Left renal cortex interstitium (tissue), 4 donors: Measurements from ENCODE around the gene NAPA. TPM values are rescaled to one million over a fixed set of nuclear protein-coding genes. Genes with fewer than 3 reads are reported as not detected.

ENCODE experiments used
- DNase-seq, 4 donors: peaks; one replicate each; pipeline ENCODE4 v3.0.0-alpha.2; 2013; ENCODE audit warnings: low read depth in 4 of 4, low spot score in 2 of 4, missing footprints in 1 of 4
- polyA plus RNA-seq, 4 donors: library from polyadenylated mRNA; unstranded; fragments of 120-200 nt; gene quantifications; one replicate each; pipeline ENCODE4 v1.2.1, GENCODE V29; 2013; ENCODE audit not compliant: insufficient read length in 4 of 4

The NAPA gene
- polyA plus RNA-seq, 4 donors = 147 to 180 (median 159) TPM

DNA sequence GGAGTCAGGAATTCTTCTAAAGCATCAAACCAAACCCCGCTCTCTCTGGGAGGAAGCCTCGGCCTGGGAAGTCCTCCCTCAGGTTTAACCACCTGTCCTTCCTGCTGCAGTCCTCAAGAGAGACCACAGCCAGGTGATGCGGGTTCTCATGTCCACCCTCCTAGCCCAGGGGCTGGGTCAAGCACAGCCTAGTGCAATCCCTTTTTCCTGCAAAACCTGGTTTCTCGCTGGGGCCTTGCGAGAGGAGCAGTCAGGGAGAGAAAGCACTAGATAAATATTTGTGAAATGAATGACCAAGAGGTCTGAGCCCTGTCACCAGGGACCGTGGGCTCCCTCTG, 45.5 kb downstream of the NAPA start:
- DNase-seq = no peak

DNA sequence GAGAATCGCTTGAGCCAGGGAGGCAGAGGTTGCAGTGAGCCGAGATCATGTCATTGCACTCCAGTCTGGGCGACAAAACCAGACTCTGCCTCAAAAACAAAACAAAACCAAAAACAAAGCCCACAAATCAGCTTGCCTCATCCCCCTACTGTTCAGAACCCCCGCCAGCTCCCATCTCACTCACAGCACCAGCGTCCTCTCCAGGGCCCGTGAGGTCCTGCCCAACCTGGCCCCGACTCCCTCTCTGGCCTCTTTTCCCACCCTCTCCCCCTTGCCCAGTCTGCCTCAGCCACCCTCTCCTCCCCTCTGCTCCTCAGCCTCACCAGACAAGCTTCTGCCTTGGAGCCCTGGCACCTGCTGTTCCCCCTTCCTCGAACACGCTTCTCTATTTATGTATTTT, 46.9 kb downstream of the NAPA start:
- DNase-seq = no peak

DNA sequence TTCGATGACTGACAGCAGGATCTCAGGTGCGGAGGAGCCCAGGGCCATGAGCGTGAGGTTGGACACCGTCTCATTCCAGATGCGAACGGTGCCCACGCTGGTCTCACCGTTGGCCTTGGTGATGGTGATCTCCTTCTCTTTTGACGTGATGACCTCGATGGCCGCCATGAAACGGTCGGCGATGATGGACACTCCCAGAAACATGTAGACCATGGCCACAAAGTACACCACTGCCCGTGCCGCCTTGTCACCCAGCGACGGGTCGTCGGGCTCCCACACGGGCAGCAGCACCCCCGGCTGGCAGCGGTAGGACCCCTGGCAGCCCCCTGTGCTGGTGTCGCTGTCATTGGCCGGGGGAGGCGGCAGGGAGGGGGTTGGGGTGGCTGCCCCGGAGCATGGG, 48.9 kb downstream of the NAPA start:
- no peak for DNase-seq

DNA sequence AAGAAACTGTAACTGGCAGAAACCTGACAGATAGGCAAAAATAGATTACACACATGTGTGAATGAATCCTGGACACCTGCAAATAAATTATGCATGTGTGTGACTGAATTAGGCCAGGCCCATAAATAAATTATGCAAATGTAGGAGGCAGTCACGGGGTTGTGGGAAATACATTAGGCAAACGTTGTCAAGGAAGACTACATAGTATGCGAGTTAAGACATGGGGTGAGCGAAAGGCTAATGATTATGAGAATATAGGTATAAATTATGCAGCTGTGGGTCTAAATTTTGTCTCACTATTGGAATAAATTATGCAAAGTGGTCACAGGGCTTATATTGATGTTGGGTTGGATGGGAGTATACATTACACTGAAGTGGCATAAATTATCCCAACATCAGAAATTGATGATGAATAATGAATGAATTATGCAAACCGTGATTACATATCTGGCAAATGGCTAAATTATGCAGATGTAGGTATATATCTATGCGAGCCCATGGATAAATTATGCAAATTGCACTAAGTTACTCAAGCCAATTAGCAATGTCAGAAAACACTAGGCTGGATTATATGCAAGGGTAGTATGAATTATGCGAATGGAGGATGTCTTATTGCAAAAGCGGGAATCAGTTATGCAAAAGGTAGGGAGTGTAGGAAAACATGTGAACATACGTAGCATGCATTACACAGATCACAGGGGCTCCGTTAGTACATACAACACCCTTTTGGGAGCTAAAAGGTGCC, 50.0 kb downstream of the NAPA start:
- DNase-seq = no peak

DNA sequence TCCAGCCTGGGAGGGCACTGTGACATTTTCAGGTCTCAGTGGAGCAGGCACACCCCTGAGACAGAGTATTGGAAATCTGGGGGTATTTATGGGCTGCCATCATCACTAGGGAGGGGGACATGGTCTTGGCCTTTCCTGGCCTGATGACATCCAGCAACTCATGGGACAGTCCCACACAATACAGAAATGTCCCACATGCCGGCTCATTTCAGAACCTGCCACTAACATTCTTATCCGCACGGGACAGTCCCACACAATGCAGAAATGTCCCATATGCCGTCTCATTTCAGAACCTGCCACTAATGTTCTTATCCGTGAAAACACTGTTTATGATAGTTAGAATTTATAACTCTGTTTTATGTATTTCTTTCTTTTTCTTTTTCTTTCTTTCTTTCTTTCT, 53.0 kb downstream of the NAPA start:
- DNase-seq = no peak

DNA sequence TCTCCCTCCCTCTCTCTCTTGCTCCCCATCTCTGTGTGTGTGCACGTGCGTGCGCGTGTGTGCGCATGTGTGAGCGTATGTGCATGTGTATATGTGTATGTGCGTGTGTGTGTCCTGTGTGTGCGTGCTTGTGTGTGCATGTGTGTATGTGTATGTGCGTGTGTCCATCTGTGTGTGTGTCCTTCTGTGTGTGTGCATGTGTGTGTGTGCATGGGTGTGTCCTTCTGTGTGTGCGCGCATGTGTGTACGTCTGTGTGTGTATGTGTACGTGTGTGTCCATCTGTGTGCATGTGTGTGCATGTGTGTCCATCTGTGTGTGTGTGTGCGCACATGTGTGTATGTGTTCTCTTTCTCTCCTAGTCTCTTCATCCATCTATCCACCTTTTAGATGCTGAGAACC, 55.4 kb downstream of the NAPA start:
- DNase-seq = no peak

DNA sequence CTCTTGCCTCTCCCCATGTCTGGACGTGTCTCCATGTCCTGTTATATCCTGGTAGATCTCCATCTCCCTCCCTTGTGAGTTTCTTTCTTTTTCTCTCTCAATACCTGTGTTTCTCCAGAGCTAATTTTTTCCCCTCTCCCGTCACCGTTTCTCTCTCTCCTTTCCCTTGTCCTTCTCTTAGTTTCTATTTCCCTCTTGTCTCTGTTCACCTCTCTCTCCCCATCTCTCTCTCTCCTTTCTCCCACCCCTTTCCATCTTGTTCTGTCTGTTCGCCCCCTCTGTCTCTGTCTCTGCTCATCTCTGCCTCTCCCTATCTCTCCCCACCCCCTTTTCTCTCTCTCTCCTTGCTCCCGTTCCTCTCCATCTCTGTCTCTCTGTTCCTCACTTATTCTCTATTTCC, 56.2 kb downstream of the NAPA start:
- DNase-seq = no peak

DNA sequence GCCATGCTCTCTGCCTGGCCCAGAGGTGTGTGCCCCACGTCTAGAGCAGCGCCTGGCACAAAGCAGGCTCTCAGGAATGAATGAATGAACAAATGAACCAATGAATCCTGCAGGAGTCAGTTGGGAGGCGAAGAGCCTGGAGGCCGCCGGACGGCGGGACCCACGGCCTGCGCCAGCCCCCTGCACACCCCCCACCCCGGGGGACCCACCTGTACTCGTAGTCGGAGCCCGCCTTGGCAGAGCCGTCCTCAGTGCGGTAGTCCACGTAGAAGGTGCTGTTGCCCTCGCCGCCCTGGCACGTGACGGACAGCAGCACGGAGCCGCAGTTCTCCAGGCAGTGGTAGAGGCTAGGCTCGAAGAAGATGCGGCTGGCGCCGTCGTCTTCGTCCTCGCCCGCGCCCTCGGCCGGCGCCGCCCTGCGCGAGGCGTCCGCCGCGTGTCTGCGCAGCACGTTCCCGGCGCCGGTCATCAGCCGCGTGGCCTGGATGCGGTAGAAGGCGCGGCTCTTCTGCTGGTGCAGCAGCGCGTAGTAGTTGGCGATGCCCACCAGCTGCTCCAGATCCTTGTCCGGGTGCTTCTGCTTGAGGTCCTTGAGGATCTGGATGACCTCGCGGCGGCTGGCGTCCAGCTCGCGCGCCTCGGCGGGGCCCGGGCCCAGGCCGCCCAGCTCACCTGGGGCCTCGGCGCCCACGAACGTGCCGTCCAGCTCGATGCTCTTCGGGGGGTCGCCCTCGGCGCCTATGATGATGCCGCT, 58.0 kb downstream of the NAPA start:
- no peak for DNase-seq

DNA sequence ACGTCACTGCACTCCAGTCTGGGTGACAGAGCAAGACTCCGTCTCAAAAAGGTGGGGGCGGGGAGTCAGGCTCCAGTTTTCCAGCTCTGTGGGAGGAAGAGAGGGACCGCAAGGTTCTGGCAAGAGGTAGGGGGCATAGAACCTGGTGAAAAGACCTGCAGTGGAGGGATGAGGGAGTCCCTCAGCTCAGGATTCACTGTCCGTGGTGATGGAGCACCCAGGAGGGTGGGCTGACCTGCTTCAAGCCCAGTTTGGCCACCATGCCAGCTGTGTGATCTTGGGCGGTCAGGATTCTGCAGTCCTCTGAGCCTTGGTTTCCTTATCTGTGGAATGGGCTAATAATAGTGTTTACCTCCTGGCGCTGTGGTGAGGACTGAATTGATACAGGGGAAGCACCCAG, 64.4 kb downstream of the NAPA start:
- no peak for DNase-seq

DNA sequence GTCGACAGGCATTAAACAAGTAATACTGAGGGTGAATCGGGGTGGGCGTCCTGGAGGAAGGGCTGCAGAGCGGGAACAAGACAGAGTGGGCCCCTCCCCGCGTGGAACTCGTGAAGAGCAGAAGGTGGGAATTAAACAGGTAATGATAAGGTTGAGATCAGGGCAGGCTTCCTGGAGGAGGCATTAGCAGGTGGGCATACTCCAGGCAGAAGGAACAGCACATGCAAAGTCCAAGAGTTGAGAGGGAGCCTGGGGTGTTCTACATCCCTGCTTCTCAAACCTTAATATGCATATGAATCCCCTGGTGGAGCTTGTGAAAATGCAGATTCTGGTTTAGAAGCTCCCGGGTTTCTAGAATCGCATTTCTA, 66.5 kb downstream of the NAPA start:
- DNase-seq = no peak

DNA sequence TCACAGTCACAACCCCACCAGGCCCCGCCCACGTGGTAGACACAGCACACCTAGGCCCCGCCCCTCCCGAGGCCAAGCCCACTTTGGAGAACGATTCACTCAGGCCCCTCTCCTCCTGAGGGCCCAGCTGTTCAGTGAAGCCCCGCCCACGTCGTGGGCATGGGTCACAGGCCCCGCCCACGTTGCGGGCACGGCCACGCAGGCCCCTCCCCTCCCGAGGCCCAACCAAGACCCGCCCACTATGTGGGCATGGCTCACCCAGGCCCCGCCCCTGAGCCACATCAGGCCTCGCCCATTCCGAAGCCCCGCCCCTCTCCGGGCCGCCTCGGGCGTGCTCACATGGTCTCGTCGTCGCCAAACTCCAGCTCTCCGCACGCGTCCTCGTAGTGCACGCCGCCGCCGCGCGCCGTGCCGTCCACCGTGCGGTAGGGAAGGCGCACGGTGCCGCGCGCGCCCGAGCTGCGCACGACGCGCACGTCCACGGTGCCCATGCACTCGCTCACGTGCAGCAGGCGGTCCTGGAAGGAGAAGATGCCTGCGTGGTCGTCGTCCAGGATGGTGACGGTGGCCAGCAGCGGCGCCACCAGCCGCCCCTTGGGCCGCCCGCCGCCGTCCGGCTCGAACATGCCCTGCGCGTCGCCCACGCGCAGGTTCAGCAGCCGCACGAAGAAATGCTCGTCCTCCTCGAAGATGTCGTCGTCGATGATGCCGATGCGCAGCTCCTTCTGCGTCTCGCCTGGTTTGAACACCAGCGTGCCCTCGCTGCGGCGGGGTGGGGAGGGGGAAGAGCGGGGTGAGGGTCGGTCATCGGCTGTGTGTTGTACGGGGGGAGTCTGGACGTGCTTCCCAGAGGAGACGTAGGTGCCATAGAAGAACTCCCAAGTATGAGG, 67.1 kb downstream of the NAPA start:
- DNase-seq = no peak

DNA sequence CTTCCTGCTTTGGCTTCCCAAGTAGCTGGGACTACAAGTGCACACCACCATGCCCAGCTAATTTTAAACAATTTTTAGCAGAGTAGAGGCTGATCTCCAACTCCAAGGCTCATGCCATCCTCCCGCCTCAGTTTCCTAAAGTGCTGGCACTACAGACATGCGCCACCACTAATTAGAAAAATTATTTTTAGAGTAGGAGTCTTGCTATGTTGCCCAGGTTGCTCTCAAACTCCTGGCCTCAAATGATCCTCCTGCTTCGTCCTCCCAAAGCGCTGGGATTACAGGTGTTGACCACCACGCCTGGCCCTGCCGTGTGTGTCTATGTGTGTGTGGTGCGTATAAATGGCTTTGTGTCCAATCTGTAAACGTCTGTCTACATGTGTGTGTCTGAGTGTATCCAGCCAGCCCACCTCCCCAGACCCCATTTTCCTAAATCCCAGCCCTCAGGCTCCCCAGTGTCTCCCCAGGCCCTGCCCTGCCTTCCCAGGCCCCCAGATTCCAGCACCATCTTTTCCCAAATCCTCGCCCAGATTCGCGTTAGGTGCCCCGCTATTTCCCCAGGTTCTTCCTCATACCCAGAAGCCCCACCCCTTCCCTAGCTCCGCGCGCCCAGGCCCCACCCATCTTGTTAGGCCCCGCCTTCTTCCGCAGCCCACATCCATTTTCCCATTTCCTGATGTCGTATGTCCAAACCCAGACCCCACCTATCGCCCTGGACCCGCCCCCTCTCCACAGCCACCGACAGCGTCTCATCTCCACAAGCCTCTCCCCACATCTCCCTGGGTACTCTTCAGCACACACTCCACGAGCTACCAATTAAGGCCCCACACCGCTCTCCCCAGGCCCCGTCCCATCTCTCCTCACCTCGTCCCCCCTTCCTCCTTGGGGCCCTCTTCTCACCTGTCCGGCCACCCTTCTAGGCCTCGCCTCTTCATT, 68.1 kb downstream of the NAPA start:
- DNase-seq = no peak

DNA sequence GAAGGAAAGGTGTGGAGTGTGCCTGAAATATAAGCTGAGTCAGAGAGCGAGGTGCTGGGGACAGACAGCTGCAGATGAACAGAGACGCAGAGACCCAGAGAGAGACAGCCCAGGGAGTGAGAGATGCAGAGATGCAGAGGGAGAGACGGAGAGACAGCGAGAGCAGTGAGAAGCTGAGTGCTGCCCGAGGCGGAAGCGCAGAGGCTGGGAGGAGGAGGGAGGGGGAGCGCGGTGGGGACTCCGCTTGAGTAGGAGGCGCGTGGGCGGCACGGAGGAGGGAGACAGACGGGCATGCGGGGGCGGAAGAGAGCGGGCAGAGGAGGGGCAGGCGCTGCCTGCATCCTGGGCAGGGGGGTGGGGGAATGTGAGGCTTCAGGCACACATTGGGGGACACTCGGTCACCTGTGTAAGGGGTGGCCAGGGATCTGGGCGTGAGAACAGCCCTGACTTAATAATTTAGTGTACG, 68.9 kb downstream of the NAPA start:
- peak in 1 of 4 donors; percentile 45 for DNase-seq

DNA sequence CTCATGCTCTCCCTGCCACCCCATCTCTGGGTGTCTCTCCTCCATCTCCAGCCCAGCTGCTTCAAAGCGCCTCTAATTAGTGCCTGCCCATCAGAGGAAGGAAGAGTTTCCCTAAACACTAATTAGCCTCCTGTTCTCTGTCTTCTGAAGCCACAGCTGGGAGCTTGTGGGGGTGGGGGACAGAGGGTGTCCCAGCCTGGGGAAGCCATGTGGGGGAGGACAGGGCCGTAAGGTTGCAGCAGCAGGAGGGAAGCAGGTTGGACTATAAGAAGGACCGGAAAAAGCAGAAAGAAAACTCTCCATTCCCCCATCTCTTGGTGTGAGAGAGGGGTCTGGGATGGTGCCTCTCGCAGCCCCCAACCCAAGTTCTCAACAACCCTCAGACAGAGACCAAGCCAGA, 69.3 kb downstream of the NAPA start:
- DNase-seq = no peak

DNA sequence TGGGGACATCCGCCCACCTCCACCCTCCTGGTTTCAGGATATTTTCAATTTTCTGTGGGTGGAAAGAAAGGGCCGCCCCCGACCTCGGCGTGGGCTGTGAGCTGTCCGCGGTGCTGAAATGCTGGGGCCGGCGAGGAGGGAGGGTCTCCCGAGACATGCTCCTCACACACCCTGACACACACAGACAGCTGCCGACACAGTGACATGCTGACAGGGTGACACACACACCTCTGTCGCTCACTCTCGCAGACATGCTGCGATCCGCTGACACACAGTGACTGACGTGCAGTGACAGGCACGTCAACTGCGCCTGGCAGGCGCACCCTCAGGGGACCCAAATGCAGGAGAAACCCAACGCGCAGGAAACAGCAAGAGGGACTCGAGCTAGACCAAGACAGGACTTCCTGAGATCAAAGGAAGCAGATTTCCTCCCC, 70.5 kb downstream of the NAPA start:
- DNase-seq = no peak

DNA sequence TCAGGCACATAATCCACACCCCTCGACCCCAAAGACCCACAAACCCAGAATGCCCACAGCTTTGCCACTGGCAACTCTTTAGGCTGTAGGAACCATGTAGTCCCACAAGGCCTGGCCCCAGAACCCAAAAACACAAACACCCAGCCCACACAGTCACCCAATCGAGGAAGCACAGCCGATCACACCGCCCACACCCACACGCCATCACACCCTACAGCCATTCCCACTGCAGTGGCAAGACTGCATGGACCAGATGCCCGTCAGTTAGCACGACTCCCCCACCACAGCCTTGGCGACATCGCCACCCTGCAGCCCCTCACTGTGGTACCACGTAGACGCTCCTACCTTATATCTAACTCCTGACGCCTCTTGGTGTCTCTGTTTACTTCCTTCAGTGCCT, 71.5 kb downstream of the NAPA start:
- no peak for DNase-seq

DNA sequence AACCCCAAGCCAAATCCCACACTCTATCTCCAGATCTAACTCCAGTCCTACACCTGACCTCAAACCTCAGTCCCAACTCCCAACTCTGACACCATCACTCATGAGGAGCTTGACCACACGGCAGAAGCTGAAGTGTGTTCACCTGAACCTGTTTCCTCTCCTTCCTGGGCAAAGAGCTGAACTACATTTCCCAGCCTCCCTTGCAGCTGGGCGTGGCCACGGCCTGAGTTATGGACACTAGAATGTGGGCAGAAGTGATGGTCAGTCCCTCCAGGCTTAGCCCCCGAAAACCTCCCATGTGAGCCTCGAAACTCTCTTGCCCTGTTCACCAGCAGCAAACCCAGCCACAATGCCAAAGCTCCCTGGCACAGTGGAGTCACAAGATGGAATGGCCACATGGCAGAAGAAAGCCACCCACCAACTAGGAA, 76.1 kb downstream of the NAPA start:
- no peak for DNase-seq
